HG02943 (cell line): ENCODE measurements around the gene PYGO2.

Experiments used
- ATAC-seq: cut with Tn5 transposase; IDR thresholded peaks from one replicate; pipeline ENCODE4 v1.9.1; 2021; ENCODE audit warnings: mild to moderate bottlenecking, low read depth, moderate library complexity; ENCODE audit not compliant: unreplicated experiment

The PYGO2 gene

GRCh38 chr1:154966111-154966510, 4.5 kb upstream of the PYGO2 start:
- ATAC-seq: no peak

- ATAC-seq: no peak
Measured at GRCh38 chr1:154964359-154964758, 2.8 kb upstream of the PYGO2 start.

GRCh38 chr1:154963643-154964042, 2.1 kb upstream of the PYGO2 start:
- no peak for ATAC-seq

GRCh38 chr1:154962795-154963330, 1.3 kb upstream of the PYGO2 start:
- ATAC-seq: no peak

- ATAC-seq: peak; percentile 23
Measured at GRCh38 chr1:154962156-154962749, 671 bp upstream of the PYGO2 start.

GRCh38 chr1:154960446-154961136, 991 bp downstream of the PYGO2 start:
- no peak for ATAC-seq

- no peak for ATAC-seq
Measured at GRCh38 chr1:154959426-154959780, 2.2 kb downstream of the PYGO2 start.

- ATAC-seq: no peak
Measured at GRCh38 chr1:154958681-154959425, 2.7 kb downstream of the PYGO2 start.

GRCh38 chr1:154958036-154958435, 3.5 kb downstream of the PYGO2 start:
- no peak for ATAC-seq

GRCh38 chr1:154957091-154957657, 4.4 kb downstream of the PYGO2 start:
- ATAC-seq: no peak

- ATAC-seq: no peak
Measured at GRCh38 chr1:154956544-154956941, 5.0 kb downstream of the PYGO2 start.

GRCh38 chr1:154955718-154956543, 5.7 kb downstream of the PYGO2 start, which contains the start of gene PBXIP1:
TSS of gene PBXIP1 (minus strand) at chr1:154956099. CDS start at chr1:154953721, 2,378 bp downstream.
- ATAC-seq: no peak

GRCh38 chr1:154955039-154955717, 6.4 kb downstream of the PYGO2 start:
- no peak for ATAC-seq

- ATAC-seq: no peak
Measured at GRCh38 chr1:154954541-154954940, 7.0 kb downstream of the PYGO2 start.

- ATAC-seq: no peak
Measured at GRCh38 chr1:154953611-154954038, 8.0 kb downstream of the PYGO2 start.

- ATAC-seq: no peak
Measured at GRCh38 chr1:154952664-154953063, 8.9 kb downstream of the PYGO2 start.

GRCh38 chr1:154951901-154952657, 9.5 kb downstream of the PYGO2 start:
- ATAC-seq: no peak

GRCh38 chr1:154948079-154948478, 13.5 kb downstream of the PYGO2 start:
- ATAC-seq: no peak
